Fibroblast of lung (primary cell): Measurements from ENCODE around the gene MARCHF2. TPM values are rescaled to one million over a fixed set of nuclear protein-coding genes. Genes with fewer than 3 reads are reported as not detected.

Experiments
- DNase-seq, 2 donors: peaks; one replicate each; pipeline versions ENCODE4 v3.0.0 to v3.0.0-alpha.2; 2010; ENCODE audit warnings: low read depth in 2 of 2
- H2AFZ ChIP-seq: 2 replicates; pipeline ENCODE4 v1.5.1; 2012; ENCODE audit warnings: low read length, control low read depth, inconsistent platforms
- H3K27ac ChIP-seq: 2 replicates; pipeline ENCODE4 v1.5.1; 2011; ENCODE audit warnings: low read length, control low read depth; ENCODE audit not compliant: insufficient read depth
- H3K27me3 ChIP-seq: 2 replicates; pipeline ENCODE4 v1.5.1; 2011; ENCODE audit warnings: mild to moderate bottlenecking, low read length; ENCODE audit not compliant: control insufficient read depth, insufficient read depth
- H3K36me3 ChIP-seq: 2 replicates; pipeline ENCODE4 v1.5.1; 2011; ENCODE audit warnings: low read length; ENCODE audit not compliant: control insufficient read depth, insufficient read depth
- H3K4me1 ChIP-seq: 2 replicates; pipeline ENCODE4 v1.5.1; 2011; ENCODE audit warnings: low read length; ENCODE audit not compliant: control insufficient read depth, insufficient read depth; ENCODE audit errors: extremely low read depth
- H3K4me2 ChIP-seq: 2 replicates; pipeline ENCODE4 v1.5.1; 2011; ENCODE audit warnings: low read length, control low read depth; ENCODE audit not compliant: insufficient read depth; ENCODE audit errors: extremely low read depth
- H3K4me3 ChIP-seq, 4 experiments: fragments of 200-600 bp in 1 of 4; sonication (generic) in 1 of 4; replicated peaks in 1 of 4; 2 replicates each; pipeline ENCODE4 v1.5.1; 2011 to 2016; ENCODE audit warnings: low read length in 4 of 4, low read depth in 3 of 4, mild to moderate bottlenecking in 3 of 4, control low read depth in 2 of 4, inconsistent platforms in 1 of 4, mixed read lengths in 1 of 4; ENCODE audit not compliant: insufficient read depth in 1 of 4; ENCODE audit errors: control extremely low read depth in 1 of 4
- H3K79me2 ChIP-seq: 2 replicates; pipeline ENCODE4 v1.5.1; 2012; ENCODE audit warnings: mild to moderate bottlenecking, low read length, inconsistent platforms; ENCODE audit not compliant: control insufficient read depth, insufficient read depth
- H3K9ac ChIP-seq: 2 replicates; pipeline ENCODE4 v1.5.1; 2011; ENCODE audit warnings: mild to moderate bottlenecking, low read length, control low read depth; ENCODE audit not compliant: insufficient read depth
- H3K9me3 ChIP-seq: 2 replicates; pipeline ENCODE4 v1.5.1; 2012; ENCODE audit warnings: low read depth, low read length; ENCODE audit not compliant: control insufficient read depth, insufficient read depth
- H4K20me1 ChIP-seq: 2 replicates; pipeline ENCODE4 v1.5.1; 2011; ENCODE audit warnings: low read length; ENCODE audit not compliant: control insufficient read depth, insufficient read depth; ENCODE audit errors: extremely low read depth
- EZH2 ChIP-seq: IDR thresholded peaks from 2 replicates; pipeline ENCODE4 v1.5.1; 2012; ENCODE audit warnings: low read length, control low read depth, mild to moderate bottlenecking; ENCODE audit errors: missing control alignments
- polyA plus RNA-seq, 2 donors: library from polyadenylated mRNA; depleted of rRNA in 1 of 2; stranded (reverse) in 1 of 2; unstranded in 1 of 2; fragments of >200 nt; gene quantifications; 2 replicates each; pipeline ENCODE4 v1.2.1, GENCODE V29; 2011 to 2012; ENCODE audit warnings: missing spikeins in 1 of 2
- total RNA-seq: library from RNA; depleted of rRNA; stranded (reverse); fragments of >200 nt; gene quantifications from 2 replicates; pipeline ENCODE4 v1.2.1, GENCODE V29; 2014
- TF ChIP-seq, protein P1 (sequence below), 2 donors: IDR thresholded peaks in 1 of 2; conservative IDR thresholded peaks in 1 of 2; 1 replicate in 1 of 2; 2 replicates in 1 of 2; pipeline ENCODE4 v1.5.1; 2011 to 2012; ENCODE audit warnings: low read length in 2 of 2, control low read depth in 1 of 2, inconsistent platforms in 1 of 2, low read depth in 1 of 2, mild to moderate bottlenecking in 1 of 2

The MARCHF2 gene
- total and polyA plus RNA-seq, 2 donors (not counting 1 experiment from before 2014, with no cell fraction given): 16.8 to 90.8 TPM

DNA sequence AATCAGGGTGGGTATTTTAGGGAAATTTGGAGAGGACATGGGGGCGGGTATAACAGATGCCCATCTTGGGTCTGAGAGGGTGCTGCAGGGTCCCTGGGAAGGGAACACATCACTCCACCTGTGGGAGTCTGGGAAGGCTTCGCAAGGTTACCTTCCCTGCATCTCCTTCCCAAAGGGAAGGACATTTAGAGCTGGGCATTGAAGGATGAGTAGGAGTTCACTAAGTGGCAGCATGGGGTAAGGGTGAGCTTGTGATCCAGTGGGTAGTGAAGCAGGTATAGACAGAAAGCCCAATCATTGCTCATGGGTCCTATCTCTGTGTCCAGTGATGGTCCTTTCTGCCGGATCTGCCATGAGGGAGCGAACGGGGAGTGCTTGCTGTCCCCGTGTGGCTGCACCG lies 13.2 kb downstream of the MARCHF2 start:
- no peaks in the 10 kb centered on the region for H3K36me3 ChIP-seq
- H4K20me1 ChIP-seq: no peaks in the 10 kb centered on the region
- no peak overlapping the region for H3K4me2 ChIP-seq
- no peaks in the 10 kb centered on the region for H3K4me1 ChIP-seq
- H3K27ac ChIP-seq: no peak overlapping the region
- no peak overlapping the region for H3K4me3 ChIP-seq
- no peaks in the 10 kb centered on the region for H3K79me2 ChIP-seq
- TF ChIP-seq, protein P1, sequence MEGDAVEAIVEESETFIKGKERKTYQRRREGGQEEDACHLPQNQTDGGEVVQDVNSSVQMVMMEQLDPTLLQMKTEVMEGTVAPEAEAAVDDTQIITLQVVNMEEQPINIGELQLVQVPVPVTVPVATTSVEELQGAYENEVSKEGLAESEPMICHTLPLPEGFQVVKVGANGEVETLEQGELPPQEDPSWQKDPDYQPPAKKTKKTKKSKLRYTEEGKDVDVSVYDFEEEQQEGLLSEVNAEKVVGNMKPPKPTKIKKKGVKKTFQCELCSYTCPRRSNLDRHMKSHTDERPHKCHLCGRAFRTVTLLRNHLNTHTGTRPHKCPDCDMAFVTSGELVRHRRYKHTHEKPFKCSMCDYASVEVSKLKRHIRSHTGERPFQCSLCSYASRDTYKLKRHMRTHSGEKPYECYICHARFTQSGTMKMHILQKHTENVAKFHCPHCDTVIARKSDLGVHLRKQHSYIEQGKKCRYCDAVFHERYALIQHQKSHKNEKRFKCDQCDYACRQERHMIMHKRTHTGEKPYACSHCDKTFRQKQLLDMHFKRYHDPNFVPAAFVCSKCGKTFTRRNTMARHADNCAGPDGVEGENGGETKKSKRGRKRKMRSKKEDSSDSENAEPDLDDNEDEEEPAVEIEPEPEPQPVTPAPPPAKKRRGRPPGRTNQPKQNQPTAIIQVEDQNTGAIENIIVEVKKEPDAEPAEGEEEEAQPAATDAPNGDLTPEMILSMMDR (conservative IDR thresholded peaks at IDR 0.05 in 1 of 2, IDR thresholded peaks at IDR 0.05 in 1 of 2; ENCODE audit: low read depth in 1 of 2, low read length in 2 of 2): no peak
- TF ChIP-seq EZH2: no peak
- no peak for DNase-seq
- no peak overlapping the region for H3K9ac ChIP-seq
- no peak overlapping the region for H2AFZ ChIP-seq
- H3K9me3 ChIP-seq: no peaks in the 10 kb centered on the region
- H3K27me3 ChIP-seq: no peaks in the 10 kb centered on the region

DNA sequence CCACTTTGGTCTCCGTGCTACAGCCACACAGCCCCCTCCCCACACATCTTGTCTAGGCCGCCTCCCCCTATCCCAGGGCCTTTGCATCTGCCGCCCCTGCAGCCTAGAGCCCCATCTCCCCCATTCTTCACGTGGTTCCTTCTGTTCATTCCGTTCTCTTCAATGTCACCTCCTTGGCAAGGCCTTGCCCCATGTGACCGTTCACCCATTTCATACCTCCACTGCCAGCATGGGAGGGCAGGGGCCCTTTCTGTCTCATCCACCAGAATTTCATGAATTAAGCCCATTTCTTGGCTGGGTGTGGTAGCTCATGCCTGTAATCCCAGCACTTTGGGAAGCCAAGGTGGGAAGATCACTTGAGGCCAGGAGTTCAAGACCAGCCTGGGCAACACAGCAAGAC lies 15.9 kb downstream of the MARCHF2 start:
- Histone ChIP-seq H2AFZ (no peak overlapping the region), H3K9me3 (no peaks in the 10 kb centered on the region), H3K27ac (no peak overlapping the region), H4K20me1 (no peaks in the 10 kb centered on the region), H3K4me2 (no peak overlapping the region), H3K4me1 (no peaks in the 10 kb centered on the region), H3K9ac (no peak overlapping the region), H3K4me3 (no peak overlapping the region), H3K27me3 (no peaks in the 10 kb centered on the region), H3K79me2 (no peaks in the 10 kb centered on the region), H3K36me3 (no peaks in the 10 kb centered on the region)
- no peak for DNase-seq
- no peak for TF ChIP-seq EZH2
- TF ChIP-seq, protein P1 (conservative IDR thresholded peaks at IDR 0.05 in 1 of 2, IDR thresholded peaks at IDR 0.05 in 1 of 2; ENCODE audit: low read depth in 1 of 2, low read length in 2 of 2): no peak

- Histone ChIP-seq H3K9ac (no peak overlapping the region), H3K9me3 (no peaks in the 10 kb centered on the region), H3K27me3 (no peaks in the 10 kb centered on the region), H2AFZ (no peak overlapping the region), H4K20me1 (no peaks in the 10 kb centered on the region), H3K27ac (no peak overlapping the region), H3K4me1 (no peaks in the 10 kb centered on the region), H3K4me2 (no peak overlapping the region), H3K4me3 (no peak overlapping the region), H3K36me3 (no peaks in the 10 kb centered on the region), H3K79me2 (no peaks in the 10 kb centered on the region)
- no peak for DNase-seq
- TF ChIP-seq, protein P1 (conservative IDR thresholded peaks at IDR 0.05 in 1 of 2, IDR thresholded peaks at IDR 0.05 in 1 of 2; ENCODE audit: low read depth in 1 of 2, low read length in 2 of 2): no peak
- TF ChIP-seq EZH2: no peak
Measured at GRCh38 chr19:8429826-8430225, 16.7 kb downstream of the MARCHF2 start.
